ENCODE measurements around the gene GAPVD1.

DNA sequence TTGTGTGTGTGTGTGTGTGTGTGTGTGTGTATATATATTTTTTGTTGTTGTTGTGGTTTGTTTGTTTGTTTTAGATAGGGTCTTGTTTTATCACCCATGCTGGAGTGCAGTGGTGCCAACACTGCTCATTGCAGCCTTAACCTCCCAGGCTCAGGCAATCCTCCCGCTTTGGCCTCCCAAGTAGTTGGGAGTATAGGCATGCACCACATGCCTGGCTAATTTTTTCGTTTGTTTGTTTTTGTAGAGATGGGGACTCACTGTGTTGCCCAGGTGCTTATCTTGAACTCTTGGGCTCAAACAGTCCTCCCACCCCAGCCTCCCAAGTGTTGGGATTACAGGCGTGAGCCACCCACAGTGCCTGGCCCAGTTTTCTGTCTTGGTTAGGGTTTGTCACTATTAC is 77.3 kb downstream of the GAPVD1 start:
- TF ChIP-seq POLR2A (IDR thresholded peaks at IDR 0.05), result no peak
- TF ChIP-seq, protein P1, sequence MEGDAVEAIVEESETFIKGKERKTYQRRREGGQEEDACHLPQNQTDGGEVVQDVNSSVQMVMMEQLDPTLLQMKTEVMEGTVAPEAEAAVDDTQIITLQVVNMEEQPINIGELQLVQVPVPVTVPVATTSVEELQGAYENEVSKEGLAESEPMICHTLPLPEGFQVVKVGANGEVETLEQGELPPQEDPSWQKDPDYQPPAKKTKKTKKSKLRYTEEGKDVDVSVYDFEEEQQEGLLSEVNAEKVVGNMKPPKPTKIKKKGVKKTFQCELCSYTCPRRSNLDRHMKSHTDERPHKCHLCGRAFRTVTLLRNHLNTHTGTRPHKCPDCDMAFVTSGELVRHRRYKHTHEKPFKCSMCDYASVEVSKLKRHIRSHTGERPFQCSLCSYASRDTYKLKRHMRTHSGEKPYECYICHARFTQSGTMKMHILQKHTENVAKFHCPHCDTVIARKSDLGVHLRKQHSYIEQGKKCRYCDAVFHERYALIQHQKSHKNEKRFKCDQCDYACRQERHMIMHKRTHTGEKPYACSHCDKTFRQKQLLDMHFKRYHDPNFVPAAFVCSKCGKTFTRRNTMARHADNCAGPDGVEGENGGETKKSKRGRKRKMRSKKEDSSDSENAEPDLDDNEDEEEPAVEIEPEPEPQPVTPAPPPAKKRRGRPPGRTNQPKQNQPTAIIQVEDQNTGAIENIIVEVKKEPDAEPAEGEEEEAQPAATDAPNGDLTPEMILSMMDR (IDR thresholded peaks at IDR 0.05), result no peak
